NB4 (cell line): Measurements from ENCODE around the gene NUDCD3.

Experiments
- DNase-seq: peaks from one replicate; pipeline ENCODE4 v3.0.0; 2010; ENCODE audit warnings: low read depth
- H3K4me3 ChIP-seq: one replicate; pipeline ENCODE4 v1.5.1; 2011; ENCODE audit warnings: mild to moderate bottlenecking, low read depth, low read length, moderate library complexity
- MYC ChIP-seq: IDR thresholded peaks from 2 replicates; pipeline ENCODE4 v1.6.1; 2011; ENCODE audit warnings: low read depth, low read length
- POLR2A ChIP-seq: IDR thresholded peaks from 2 replicates; pipeline ENCODE4 v1.6.1; 2011; ENCODE audit warnings: mild to moderate bottlenecking; ENCODE audit not compliant: insufficient read length; ENCODE audit errors: extremely low read depth
- TF ChIP-seq, protein P1 (sequence below): IDR thresholded peaks from 2 replicates; pipeline ENCODE4 v1.6.1; 2011; ENCODE audit warnings: low read depth, low read length
- TF ChIP-seq, protein P2 (sequence below): IDR thresholded peaks from one replicate; pipeline ENCODE4 v1.5.1; 2012; ENCODE audit warnings: low read depth, low read length

Gene NUDCD3

DNA sequence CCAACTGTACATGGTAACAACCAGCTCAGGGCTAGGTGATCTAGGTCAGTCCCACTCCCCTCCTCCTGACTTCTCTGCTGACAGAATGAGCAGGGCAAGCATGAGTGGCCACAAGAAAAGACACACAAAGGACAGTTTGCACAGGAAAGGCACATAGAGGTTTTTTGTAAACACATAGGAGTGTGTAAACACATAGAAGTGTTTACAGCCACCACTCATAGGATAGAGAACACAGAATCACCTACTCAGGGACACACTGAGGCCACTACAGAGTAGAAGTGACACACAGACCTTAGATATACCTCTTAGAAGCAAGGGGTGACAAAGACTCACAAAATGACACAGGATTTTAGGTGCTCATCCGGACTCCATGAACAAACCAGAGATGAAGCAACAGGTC, 19.0 kb downstream of the NUDCD3 start:
- no peak overlapping the region for H3K4me3 ChIP-seq
- no peak for DNase-seq
- TF ChIP-seq, protein P1, sequence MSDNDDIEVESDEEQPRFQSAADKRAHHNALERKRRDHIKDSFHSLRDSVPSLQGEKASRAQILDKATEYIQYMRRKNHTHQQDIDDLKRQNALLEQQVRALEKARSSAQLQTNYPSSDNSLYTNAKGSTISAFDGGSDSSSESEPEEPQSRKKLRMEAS, result no peak
- no peak for TF ChIP-seq POLR2A
- TF ChIP-seq MYC, result no peak
- TF ChIP-seq, protein P2, sequence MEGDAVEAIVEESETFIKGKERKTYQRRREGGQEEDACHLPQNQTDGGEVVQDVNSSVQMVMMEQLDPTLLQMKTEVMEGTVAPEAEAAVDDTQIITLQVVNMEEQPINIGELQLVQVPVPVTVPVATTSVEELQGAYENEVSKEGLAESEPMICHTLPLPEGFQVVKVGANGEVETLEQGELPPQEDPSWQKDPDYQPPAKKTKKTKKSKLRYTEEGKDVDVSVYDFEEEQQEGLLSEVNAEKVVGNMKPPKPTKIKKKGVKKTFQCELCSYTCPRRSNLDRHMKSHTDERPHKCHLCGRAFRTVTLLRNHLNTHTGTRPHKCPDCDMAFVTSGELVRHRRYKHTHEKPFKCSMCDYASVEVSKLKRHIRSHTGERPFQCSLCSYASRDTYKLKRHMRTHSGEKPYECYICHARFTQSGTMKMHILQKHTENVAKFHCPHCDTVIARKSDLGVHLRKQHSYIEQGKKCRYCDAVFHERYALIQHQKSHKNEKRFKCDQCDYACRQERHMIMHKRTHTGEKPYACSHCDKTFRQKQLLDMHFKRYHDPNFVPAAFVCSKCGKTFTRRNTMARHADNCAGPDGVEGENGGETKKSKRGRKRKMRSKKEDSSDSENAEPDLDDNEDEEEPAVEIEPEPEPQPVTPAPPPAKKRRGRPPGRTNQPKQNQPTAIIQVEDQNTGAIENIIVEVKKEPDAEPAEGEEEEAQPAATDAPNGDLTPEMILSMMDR, result no peak

DNA sequence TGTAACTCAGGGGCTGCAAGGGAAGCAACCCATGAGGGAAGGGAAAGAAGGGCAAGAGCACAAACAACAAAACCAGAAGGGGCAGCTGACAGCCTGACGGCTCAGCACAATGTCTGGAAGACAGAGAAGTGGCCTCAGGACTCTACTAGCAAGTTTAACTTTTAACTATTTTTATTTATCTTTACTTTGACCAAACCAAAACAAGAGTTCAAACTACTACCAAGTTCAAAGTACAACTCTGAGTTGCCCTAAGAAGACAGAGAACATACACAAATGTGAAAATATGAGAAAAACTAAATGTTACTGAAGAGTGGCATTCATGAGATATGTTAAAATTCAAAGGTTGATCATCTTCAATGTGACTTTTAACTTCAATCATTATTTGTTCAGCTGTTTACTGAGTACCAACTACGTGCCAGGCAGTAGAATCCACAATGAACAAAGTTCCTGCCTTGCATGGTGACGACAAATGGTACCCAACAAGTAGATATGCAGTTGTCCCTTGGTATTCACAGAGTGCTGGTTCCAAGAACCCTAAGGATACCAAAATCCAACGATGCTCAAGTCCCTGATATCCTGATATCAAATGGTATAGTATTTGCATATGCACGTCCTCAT, 19.7 kb downstream of the NUDCD3 start:
- H3K4me3 ChIP-seq, result no peak overlapping the region
- TF ChIP-seq, protein P1, result no peak
- no peak for TF ChIP-seq MYC
- TF ChIP-seq, protein P2, result no peak
- TF ChIP-seq POLR2A, result no peak
- DNase-seq, result no peak

DNA sequence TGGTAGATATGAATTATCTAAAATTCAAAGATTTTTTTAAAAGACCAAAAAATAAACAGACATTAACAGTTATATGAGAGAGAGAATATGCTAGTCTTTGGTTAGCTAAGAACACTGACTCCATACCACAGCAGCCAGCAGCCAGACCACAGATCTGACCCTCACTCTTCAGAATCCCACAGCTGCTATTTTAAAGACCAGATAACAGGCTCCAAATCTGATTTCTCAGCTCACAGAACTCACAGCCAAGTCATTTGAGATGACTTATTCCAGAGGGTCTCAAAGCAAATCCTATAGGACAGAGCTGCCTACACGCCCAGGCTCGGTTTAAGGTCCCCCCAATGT, 20.4 kb downstream of the NUDCD3 start:
- TF ChIP-seq POLR2A (no peak), MYC (no peak)
- TF ChIP-seq, protein P1, result no peak
- TF ChIP-seq, protein P2, result no peak
- H3K4me3 ChIP-seq, result no peak overlapping the region
- DNase-seq, result no peak

DNA sequence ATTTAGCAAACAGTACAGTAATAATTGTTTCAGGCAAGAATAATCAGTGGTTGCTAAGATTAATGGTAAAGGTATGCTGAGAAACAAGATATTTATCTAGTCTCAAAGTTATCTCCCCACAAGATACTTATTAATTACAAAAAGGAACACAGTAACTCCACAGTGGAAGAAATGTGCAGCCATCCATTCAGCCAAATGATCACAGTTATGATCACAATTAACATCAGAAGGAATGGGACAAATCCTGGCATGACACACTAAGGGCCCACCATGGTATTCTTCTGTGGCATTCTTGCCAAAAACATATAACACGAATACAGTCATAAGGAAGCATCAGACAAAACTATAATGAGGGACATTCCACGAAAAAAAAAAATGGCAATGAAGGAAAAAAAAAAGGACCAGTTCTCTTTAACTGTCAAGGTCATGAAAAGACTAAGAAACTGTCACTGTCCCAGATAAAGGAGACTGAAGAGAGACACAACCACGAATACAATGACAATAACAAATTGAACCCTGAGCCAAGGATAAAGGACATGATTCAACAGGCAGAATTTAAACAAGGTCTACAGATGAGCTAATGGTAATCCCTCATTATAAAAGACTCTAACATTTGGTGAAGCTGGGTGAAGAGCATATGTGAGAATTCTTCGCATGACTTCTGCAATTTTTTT, 20.9 kb downstream of the NUDCD3 start:
- DNase-seq, result no peak
- H3K4me3 ChIP-seq, result no peak overlapping the region
- TF ChIP-seq, protein P2, result no peak
- TF ChIP-seq, protein P1, result no peak
- TF ChIP-seq MYC (no peak), POLR2A (no peak)

DNA sequence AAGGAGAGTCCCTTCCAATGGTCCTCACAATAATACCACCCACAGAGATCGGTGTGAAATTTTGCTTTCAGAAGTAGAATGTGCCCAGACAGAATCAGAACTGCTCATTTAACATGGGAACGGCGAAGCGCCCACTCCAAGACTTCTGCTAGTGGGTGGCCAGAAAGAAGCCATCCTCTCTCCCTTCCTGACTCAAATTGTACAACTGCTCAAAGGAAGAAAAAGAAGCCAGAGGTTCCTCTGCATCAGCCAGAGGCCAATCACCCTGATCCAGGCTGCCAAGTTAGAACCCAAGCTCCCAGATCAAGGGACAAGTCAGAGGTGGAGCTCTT, 23.3 kb downstream of the NUDCD3 start:
- TF ChIP-seq POLR2A (no peak), MYC (no peak)
- TF ChIP-seq, protein P1, result no peak
- TF ChIP-seq, protein P2, result no peak
- H3K4me3 ChIP-seq, result no peak overlapping the region
- no peak for DNase-seq
